HG03039 (cell line): Measurements from ENCODE around the gene KIF3A.

Experiments used
- ATAC-seq: cut with Tn5 transposase; IDR thresholded peaks from one replicate; pipeline ENCODE4 v1.9.1; 2021; ENCODE audit warnings: mild to moderate bottlenecking, moderate library complexity; ENCODE audit not compliant: unreplicated experiment

The KIF3A gene

GRCh38 chr5:132663771-132664695 lies 73.3 kb downstream of the KIF3A start:
- ATAC-seq = peak; percentile 40

DNA sequence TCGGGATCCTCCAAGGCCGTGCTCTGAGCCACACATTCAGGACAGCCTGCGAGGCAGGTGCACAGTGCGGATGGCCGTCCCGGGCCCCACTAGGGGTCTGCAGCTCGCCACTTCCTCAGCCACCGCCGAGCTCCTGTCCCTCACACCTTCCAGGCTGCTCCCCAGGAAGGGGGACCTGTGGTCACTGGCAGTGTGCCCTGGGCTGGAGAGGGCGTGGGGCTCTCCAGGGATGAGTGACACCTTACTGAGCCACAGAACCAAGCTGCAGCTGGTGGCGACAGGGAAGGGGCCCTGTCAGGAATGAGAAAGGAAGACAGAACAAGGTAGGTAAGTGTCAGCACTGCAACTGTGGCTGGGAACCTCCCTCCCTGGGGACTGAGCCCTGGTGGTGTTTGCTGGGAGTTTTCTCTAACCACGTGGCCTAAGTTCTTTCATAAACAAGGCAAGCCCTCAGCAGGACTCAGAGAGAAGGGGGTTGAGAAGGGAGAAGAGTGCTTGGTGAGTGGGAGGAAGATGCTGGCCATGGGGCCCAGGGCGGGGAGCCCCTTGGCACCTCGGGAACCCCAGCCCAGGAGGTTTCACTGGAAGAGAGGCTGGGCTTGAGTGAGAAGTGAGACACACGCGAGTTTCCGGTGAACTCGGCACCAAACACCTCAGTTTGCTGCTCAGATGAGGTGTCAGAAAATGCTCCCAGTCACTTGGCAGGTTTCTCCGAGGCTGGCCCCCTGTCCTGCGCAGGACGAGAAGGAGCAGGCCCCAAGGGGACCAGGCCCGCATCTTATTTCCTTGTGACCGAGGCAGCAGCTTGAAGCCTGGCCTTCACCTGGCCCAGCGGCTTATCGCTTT lies 74.2 kb downstream of the KIF3A start:
- ATAC-seq = peak; percentile 57

DNA sequence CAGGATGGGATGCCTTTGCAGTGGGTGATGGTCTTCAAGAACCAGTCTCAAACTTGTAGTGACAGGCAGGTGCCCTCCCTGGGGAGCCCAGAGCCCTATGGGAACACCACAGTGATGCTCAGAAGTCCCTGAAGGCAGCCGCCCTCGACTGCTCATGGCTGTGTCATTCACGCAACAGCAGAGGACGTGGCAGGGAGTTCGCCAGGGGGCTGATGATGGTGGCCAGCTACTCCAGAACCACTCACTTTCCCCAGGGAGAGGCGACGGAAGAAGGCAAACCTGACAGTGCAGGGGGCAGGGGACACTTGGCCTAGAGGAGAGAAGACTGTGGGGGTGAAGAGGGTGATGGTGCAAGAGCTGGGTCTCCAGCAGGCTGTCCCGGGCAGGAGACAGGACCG lies 75.3 kb downstream of the KIF3A start:
- no peak for ATAC-seq

DNA sequence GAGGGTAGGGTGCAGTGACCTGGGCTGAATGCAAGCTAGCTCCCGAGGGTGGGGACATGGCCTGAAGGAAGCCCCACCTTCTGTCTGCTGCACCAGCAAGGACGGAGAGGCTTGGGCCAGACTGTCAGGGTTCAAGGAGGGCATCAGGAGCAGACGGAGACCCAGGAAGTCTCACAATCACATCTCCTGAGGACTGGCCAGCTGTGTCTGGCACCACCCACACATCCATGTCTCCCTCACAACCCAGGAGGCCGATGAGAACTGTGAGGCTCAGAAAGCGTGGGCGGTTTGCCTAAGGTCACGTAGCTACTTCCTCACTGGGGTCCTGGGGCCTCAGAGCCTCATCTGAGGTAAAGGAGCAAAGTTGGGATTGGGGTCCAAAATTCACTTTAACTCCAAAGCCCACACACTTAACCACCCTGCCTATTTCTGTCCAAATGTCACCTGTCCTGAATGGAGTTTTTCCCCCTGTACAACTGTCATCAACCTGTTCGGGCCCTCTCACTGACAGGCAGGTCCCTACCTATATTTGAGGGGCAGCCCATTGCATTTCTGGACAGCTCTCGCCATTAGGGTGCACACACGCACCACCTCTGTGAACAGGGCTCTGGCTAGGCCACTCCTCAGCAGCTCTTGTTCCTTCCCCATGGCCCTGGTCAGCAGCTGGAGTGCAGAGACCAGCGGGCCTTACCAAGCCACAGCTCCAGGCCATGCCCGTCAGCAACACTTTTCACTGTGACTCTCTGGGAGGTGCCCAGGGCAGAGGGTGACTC lies 75.9 kb downstream of the KIF3A start:
- no peak for ATAC-seq

GRCh38 chr5:132659598-132660493 lies 77.5 kb downstream of the KIF3A start:
- ATAC-seq = no peak

GRCh38 chr5:132658381-132659302 lies 78.7 kb downstream of the KIF3A start:
- no peak for ATAC-seq

GRCh38 chr5:132657676-132658380 lies 79.5 kb downstream of the KIF3A start, which contains the start of gene IL13:
TSS of gene IL13 (plus strand) at chr5:132658173. CDS start at chr5:132658187, 14 bp downstream.
- no peak for ATAC-seq

- no peak for ATAC-seq
These were observed 80.5 kb downstream of the KIF3A start for GRCh38 chr5:132656774-132657355.

- ATAC-seq = no peak
These were observed 81.2 kb downstream of the KIF3A start for GRCh38 chr5:132655821-132656773.

GRCh38 chr5:132653716-132654115 lies 83.6 kb downstream of the KIF3A start:
- no peak for ATAC-seq

- no peak for ATAC-seq
These were observed 85.4 kb downstream of the KIF3A start for GRCh38 chr5:132651838-132652469.

GRCh38 chr5:132648355-132648754 lies 89.0 kb downstream of the KIF3A start:
- ATAC-seq = no peak

DNA sequence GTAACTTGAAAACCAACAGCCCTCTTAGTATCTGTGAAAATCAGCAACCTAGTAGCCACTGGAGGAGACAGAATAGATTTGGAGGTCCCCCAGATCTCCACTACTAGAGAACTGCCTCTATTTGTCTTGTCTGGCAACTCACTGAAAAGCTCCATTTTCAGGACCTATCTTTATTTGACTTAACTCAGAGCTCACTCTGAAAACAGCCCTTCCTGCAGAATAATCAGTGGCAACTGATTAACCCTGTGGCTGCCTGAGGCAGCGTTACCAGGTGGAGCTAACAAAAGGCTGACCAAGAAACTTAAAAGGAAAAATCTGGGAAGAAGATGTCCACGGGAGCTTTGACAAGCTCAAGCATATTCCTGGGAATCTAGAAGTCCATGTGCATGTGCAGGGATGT lies 89.9 kb downstream of the KIF3A start:
- ATAC-seq = no peak

DNA sequence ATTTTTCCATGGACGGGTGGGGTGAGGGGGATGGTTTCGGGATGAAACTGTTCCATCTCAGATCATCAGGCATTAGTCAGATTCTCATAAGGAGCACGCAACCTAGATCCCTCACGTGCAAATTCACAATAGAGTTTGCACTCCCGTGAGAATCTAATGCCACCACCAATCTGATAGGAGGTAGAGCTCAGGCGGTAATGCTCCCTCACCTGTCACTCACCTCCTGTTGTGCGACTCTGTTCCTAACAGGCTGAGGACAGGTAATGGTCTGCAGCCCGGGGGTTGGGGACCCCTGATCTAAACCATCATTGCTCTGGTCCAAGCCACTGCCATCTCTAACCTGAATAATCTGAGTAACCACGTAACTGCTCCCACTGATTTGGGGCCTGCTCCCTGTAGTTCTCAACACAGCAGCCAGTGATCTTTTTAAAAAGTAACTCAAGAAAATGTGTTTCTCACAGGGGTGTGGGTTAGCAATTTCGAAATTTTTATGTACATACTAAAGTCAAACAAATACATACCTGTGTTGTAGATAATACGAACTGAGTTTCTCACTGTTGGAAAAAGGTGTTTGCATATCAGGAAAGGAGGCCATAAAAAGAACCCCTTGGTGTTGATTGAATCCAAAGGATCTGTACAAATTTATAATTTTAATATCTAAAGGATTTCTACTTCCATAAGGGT lies 90.6 kb downstream of the KIF3A start:
- no peak for ATAC-seq

DNA sequence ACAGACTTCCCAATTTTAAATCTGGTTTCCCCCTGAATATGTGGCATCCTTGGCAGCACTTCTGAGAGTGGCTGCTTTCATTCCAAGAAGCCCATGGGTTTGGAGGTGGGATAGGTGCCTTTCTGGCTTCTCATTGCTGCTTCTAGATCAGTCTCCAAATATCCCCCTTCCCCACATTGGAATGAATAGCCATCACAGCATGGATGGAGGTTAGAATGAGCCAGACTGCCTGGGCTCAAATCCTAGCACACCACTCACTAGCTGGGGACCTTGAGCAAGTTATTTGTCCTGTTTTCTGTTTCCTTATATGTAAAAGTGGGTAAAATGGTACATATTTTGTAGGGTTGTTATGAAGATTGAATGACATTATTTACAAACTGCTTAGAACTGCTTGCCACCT lies 93.2 kb downstream of the KIF3A start:
- no peak for ATAC-seq
